ENCODE measurements around the gene TPMT.

TPMT gene

DNA sequence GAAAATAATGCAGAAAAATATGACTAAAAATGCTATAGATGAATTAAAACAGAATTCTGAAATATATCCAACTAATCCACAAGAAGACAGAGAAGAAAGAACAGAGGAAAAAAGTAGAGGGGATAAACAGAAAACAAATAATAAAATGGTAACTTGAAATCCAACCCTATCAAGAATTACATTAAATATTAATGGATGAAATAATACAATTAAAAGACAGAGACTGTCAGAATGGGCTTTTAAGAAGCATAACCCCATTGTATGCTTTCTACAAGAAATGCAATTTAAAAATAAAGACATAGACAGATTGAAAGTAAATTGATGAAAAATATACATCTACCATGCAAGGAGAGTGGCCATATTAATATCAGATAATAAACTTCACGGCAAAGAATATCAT is 47.8 kb downstream of the TPMT start:
- DNase-seq = no peak

DNA sequence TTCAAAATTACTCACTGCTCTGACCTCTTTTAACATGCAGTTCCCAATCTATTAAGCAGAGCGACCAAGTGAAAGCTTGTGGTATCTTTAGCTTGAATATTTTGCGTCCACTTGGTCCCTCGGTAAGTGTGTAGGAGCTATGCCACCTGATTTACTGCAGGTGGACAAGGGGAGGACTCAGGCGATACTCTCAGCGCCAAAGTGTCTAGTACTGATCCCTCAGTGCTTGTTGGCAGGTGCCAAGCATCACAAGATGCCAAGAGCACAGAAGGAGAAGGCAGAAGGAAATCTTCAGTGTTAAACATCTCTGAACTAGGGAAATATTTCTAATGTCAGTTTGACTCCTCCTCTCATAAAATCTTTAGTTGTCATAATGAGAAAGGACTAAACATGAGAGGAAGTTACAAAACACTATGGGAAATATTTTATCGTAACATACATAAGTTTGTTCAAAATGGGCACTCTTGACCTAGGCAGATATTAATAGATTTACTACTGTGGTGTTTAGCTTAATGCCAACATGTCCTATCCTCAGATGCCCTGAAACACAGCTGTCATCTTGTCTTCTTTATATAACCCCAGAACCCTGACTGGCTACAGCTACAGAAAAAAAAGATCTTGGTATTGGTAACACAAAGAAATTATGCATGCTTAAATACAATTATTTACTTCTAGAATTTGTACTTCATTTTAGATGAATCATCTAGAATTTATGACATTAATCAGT is 51.9 kb downstream of the TPMT start:
- no peak for DNase-seq

- DNase-seq = no peak
Measured at GRCh38 chr6:18101873-18102272, 53.0 kb downstream of the TPMT start.

DNA sequence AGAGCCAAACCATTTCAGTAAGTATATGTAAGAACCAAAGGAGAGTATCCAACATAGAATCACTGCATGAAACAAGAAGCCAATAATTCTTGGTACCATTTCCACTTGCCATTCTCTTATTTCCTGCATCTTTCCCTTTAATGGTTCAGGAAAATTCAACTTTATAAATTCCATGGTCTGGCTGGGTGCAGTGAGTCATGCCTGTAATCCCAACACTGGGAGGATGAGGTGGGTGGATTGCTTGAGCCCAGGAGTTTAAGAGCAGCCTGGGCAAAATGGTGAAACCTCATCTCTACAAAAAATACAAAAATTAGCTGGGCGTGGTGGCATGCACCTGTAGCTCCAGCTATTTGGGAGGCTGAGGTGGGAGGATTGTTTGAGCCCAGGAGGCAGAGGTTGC is 53.6 kb downstream of the TPMT start:
- DNase-seq = no peak

DNA sequence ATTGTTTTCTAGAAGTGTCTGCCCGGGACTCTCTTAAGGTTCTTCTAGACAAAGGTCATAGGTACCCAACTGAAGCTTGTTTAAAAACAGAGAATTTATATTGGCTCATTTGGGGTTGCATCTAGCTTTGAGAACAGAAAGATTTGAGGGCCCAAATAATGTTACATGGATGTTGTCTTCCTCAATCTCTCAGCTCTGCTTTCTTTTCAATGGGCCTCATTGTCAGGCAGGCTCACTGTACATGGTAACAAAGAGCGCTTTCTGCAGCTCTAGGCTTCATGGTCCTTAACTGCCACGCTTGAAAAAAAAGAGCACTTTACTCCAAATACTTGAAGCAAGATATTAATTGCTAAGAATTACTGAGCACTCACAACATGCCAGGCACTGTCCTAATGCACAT is 54.6 kb downstream of the TPMT start:
- DNase-seq = no peak

GRCh38 chr6:18099511-18099910 is 55.4 kb downstream of the TPMT start:
- DNase-seq = no peak

DNA sequence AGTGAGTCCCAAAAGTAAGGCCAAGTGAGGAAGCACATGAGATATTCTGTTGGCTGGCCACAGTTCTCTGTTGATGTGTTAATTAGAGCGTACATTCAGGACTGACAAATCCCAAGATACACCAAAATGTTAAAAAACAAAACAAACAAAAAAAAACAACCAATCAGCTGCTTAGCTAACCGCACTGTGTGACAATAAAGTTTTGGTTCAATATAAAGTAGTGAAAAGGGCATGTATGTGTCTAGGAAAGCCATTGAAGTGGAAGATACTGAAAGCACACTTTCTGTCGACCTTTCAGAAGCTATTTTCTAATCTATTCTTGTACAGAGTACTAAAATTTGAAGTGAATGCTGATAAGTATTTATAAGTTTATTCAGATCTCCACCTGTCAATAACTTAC is 58.5 kb downstream of the TPMT start:
- DNase-seq = no peak

DNA sequence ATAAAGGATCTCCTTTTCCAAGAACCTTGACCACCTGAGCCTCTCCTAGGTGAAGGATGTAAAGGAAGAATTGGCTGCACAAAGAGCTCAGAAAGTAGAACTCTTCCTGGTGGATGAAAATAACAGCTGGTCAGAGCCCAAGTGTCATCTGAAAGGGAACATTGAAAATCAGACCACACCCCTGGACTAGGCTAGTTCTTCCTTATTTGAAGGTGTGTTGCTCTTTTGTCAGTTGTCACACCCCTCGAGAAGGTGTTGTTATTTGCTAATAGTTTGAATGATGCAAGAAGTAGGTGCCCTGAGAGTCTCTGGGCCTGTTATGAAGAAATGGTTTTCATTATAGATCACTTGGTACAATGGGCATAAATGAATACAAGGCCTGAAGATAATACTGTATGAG is 63.5 kb downstream of the TPMT start:
- DNase-seq = no peak

DNA sequence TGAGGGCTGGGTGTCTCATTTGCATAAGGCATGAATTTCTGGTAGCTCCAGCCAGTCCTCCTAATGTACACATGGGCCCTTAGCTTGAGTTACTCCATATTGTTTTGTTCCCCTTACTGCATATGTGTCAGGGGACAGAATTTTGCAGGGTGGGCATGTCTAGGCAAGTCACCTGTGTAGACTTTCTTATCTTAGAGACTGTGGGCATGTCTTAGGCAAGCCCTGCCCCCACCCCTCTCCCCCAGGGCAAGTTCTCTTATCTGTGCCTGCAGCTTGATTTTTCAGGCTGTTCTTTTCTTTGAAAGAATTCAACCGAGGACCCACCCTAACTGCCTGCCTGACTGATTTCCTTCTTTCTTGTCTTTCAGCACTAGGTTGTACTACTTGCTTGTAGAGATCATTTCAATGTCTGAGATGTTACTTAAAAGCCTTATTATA is 64.5 kb downstream of the TPMT start:
- DNase-seq = no peak

- no peak for DNase-seq
Measured at GRCh38 chr6:18088419-18089296, 66.2 kb downstream of the TPMT start.

DNA sequence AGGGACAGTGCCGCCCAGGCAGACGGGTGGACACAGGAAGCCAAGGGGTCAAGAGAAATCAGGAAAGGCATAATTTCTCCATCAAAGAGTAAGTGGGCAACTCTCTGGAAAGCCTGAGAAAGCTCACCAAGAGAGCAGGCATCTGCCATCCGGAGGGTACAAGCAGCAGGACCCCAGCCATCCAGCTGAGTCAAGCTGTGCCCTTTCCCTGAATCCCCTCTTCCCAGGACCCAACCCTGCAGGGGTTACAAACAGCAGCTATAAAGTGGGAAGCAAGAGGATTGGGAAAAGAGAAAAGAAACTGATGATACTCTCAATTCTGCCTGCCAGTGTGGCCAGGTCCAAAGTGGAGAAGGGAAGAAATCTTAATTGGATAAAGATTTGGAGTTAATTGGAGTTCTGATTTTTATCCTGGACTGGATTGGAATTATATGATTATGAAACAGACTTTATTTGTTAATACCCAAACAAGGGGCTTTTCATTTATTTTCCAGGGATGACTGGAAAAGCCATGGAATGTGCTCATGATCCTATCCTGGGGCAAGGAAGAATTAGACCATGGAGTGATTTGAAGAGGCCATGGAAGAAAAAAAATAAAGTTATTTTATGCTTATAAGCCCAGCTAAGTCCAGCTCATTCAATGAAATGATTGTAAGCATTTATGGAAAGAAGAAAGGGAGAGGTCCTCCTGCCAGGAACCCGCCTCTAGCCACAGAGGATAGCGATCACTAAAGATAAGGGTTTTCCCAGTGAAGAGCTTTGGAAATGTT is 67.3 kb downstream of the TPMT start:
- DNase-seq = no peak

DNA sequence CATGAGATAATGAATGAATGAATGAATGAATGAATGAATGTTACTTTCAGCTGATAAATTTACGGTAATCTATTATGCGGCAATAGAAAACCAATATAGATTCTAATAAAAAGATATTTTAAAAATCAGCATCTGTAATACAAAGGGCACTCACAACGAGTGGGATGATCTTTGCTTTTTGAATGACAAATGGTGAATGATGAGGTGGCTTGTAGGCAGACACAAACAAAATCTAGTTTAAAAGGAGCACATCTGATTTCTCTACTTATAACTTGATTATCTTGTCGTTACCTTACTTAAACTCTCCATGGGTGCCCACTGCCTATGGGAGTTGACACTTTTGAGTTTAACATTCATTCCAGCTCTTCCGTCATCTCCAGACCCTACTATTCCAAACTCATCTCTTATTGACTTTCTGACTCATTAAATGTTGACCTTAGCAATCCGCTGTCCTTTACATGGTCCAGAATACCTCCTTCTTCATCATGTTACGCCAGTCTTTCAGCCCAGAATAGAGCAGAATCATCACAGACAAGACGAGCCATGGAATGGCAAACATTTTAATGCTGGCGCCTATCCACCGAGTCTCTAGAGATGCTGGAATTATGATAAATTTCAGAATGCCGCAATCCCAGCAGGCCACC is 73.7 kb downstream of the TPMT start:
- DNase-seq = no peak

DNA sequence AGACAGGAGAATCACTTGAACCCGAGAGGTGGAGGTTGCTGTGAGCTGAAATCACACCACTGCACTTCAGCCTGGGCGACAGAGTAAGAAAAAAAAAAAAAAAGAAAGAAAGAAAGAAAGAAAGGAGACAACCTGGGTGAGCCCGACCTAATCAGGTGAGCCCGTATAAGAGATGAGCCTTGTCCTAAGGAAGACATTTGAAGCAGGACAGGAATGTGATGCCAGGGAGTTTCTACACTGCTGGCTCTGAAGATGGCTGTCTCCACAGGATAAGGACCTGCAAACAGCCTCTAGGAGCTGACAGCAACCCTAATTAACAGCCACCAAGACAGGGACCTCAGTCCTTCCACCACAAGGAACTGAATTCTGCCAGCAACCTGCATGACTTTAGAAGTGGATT is 74.3 kb downstream of the TPMT start:
- DNase-seq = no peak

- DNase-seq = no peak
Measured at GRCh38 chr6:18078866-18079265, 76.0 kb downstream of the TPMT start.

All from CD4-positive, alpha-beta T cell treated with Interleukin-6 for 4 hours (primary cell).